Prostate gland (tissue), 2 donors: ENCODE data around the gene EFNA3. TPM values are rescaled to one million over a fixed set of nuclear protein-coding genes. Genes with fewer than 3 reads are reported as not detected.
A peak's percentile ranks its signal among the peaks of the same experiment; 100 is the strongest.

Source experiments
- DNase-seq: peaks from one replicate; pipeline ENCODE4 v3.0.0-alpha.2; 2019; ENCODE audit warnings: low spot score
- H3K27ac ChIP-seq, 2 donors: fragments of 200-600 bp; sonication (generic); 2 replicates each; pipeline ENCODE4 v1.5.1; 2017 to 2019
- H3K27me3 ChIP-seq: fragments of 200-600 bp; sonication (generic); replicated peaks from 2 replicates; pipeline ENCODE4 v1.5.1; 2019; ENCODE audit not compliant: insufficient read depth
- H3K36me3 ChIP-seq, 2 donors: fragments of 200-600 bp; sonication (generic); 1 replicate in 1 of 2; 2 replicates in 1 of 2; pipeline versions ENCODE4 v1.5.1 to v1.8.1; 2017 to 2019
- H3K4me1 ChIP-seq: fragments of 200-600 bp; sonication (generic); replicated peaks from 2 replicates; pipeline ENCODE4 v1.5.1; 2019
- H3K4me3 ChIP-seq, 2 donors: fragments of 200-600 bp; sonication (generic); 2 replicates each; pipeline ENCODE4 v1.5.1; 2017 to 2019
- H3K9me3 ChIP-seq: fragments of 200-600 bp; sonication (generic); 2 replicates; pipeline ENCODE4 v1.5.1; 2017
- POLR2A ChIP-seq: fragments of 450-650 bp; IDR thresholded peaks from one replicate; pipeline ENCODE4 v1.6.1; 2016; ENCODE audit warnings: antibody characterized with exemption, mild to moderate bottlenecking
- POLR2AphosphoS5 ChIP-seq: sonication (generic); formaldehyde crosslinking; IDR thresholded peaks from one replicate; pipeline ENCODE4 v1.6.1; 2017; ENCODE audit warnings: antibody characterized with exemption
- WGBS: methylation state at CpG from one replicate; pipeline ENCODE4 v1.1.5; 2018; 5-methylcytosine and 5-hydroxymethylcytosine counted together
- intact Hi-C: fragments of 100-400 bp; cut with DNase I; formaldehyde crosslinking; loops from one replicate; pipeline ENCODE4 v1.14.2; 2022
- total RNA-seq, 2 donors: library from RNA; depleted of rRNA; stranded (reverse); fragments of >200 nt; gene quantifications; one replicate each; pipeline ENCODE4 v1.1.0, GENCODE V29; 2016
- TF ChIP-seq, protein P1 (sequence below), 4 experiments: fragments of 200-600 bp in 2 of 4; fragments of 450-650 bp in 2 of 4; sonication (generic) in 2 of 4; IDR thresholded peaks; 1 replicate in 3 of 4; 2 replicates in 1 of 4; pipeline ENCODE4 v1.5.1; 2016 to 2019; ENCODE audit warnings: antibody characterized with exemption in 4 of 4, mild to moderate bottlenecking in 2 of 4, moderate library complexity in 2 of 4

The EFNA3 gene
- total RNA-seq, 2 donors from 2014 or later, result 5.9 to 8.4 TPM

DNA sequence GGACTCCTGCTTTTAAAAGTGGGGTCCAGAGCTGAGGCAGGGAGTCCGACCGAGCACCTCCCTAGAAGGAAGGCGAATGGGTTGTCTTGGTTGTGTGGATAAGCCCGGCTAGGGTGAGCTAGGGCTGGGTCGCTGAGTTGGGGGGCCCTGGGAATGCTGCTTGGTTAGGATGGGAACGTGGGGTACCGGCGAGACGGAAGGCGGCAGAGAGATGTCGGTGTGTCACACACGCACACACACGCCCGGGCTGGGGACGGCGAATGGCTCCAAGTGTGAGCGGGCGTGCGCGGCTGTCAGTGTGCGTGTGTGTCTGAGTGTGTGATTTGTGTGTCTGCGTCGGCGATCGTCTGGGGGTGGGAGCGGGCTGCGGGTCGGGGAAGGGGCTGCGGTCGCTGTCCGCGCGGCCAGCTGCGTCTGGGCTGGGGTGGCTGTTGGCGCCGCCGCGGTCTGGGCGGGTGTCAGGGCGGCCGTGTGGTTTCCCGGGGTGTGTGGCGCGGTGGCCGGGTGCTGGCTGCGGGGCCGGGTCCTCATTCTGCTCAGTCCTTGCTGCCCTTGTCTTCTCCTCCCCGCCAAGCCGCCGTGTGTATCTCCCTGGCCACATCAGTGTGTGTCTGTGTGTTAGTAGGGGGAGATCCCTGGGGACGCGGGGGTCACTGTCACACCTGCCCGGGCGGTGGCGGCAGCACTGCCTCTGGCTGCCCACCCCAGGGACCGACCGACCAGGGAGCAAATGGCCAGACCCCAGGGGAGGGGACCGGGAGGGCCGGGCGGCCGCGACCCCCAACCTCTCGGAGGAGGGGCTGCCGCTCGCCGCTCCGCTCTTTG is 1.1 kb downstream of the EFNA3 start:
- Histone ChIP-seq H3K27ac (peak overlapping the region in 1 of 2 donors; percentile 11), H3K36me3 (no peaks in the 10 kb centered on the region), H3K4me3 (peak overlapping the region; percentile 30 to 44), H3K9me3 (no peaks in the 10 kb centered on the region), H3K4me1 (peaks cover 48% of the 10 kb centered on the region), H3K27me3 (no peaks in the 10 kb centered on the region)
- DNase-seq, result no peak
- intact Hi-C loops, result no loop called here
- TF ChIP-seq, protein P1, sequence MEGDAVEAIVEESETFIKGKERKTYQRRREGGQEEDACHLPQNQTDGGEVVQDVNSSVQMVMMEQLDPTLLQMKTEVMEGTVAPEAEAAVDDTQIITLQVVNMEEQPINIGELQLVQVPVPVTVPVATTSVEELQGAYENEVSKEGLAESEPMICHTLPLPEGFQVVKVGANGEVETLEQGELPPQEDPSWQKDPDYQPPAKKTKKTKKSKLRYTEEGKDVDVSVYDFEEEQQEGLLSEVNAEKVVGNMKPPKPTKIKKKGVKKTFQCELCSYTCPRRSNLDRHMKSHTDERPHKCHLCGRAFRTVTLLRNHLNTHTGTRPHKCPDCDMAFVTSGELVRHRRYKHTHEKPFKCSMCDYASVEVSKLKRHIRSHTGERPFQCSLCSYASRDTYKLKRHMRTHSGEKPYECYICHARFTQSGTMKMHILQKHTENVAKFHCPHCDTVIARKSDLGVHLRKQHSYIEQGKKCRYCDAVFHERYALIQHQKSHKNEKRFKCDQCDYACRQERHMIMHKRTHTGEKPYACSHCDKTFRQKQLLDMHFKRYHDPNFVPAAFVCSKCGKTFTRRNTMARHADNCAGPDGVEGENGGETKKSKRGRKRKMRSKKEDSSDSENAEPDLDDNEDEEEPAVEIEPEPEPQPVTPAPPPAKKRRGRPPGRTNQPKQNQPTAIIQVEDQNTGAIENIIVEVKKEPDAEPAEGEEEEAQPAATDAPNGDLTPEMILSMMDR (IDR thresholded peaks at IDR 0.05), result no peak
- TF ChIP-seq POLR2AphosphoS5, result no peak
- TF ChIP-seq POLR2A, result no peak
- 0% methylated on average over 40 of the region's 67 CpGs for WGBS

DNA sequence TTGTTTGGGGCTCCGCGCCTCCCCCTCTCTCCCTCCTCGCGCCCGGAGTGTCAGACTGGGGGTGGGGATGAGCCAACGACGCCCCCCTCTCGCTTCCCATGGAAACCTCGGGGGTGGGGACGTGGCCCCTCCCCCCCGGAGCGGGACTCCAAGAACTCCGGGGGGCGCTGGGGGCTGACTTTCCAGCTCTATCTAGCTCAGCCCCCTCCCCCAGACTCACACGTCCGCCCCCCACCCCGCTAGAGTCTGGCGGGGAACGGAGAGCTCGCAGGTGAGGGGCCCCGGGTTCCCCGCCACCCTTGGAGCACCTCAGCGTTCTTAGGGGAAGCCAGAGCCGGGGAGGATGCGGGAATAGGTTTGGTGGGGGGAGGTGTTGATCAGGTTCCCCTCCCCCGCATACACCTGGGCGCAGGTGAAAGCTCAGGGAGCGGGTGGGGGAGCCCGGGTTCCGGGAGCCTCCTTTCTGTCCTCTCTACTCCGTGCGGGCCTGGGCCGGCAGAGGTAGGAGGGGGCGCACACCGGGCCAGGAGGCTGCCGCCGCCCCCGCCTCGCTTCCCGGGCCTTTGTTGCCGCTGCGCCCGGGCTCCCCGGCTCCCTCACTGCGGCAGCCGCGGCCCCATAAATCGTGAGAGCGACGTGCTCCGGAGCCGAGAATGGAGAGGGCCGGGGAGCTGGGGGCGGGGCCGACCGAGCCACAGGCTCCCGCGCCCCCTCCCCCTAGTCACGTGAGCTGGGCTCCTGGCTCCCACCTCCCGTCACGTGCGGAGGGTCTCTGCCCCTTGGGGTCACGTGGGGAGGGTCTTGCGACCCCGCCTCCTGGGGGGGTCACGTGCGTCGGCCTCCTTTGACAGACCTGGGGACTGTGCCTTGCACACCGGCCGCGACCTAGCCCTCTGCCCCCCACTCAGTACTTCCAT is 1.9 kb downstream of the EFNA3 start:
- no peaks in the 10 kb centered on the region for H3K27me3 ChIP-seq

DNA sequence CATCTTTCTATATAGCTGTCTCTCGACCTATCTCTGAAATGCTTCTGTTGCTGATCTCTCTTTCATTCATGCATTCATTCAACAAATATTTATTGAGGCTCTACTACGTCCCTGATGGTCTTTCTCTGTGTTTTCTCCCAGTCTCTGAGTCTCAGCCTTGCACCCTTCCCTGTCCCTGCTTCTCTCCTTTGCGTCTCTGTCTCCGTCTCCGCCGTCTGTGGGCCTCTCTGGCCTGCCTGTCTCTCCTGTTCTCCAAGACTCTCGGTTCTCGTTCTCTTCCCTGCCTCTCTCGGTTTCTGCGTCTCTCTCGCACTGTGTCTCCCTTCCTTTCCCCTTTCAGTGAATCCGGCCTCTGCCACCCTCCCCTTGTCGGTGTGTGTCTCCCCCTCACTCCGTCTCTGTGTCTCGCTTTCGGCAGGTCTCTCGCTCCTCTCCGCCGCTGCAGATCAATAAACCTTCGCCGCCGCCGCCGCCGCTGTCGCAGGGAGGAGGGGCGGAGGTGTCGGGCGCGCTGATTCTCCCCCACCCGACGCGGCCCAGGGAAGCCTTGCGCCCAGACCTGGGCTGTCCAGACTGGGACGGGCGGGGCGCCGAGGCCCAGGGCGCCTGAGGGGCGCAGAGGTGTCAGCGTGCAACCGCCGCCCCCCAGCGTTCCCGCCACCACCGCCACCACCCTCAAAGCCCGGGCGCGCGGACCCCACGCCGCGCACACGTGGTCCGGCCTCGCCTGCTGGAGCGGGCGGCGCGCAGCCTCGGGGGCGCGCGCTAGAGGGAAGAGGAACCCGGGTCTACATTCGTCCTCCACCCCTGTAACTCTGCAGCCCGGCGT is 3.0 kb downstream of the EFNA3 start:
- 6% methylated on average over 61 of the region's 68 CpGs for WGBS
- Histone ChIP-seq H3K27ac (no peak overlapping the region), H3K4me1 (peaks cover 48% of the 10 kb centered on the region), H3K9me3 (no peaks in the 10 kb centered on the region), H3K27me3 (no peaks in the 10 kb centered on the region), H3K36me3 (no peaks in the 10 kb centered on the region), H3K4me3 (peak overlapping the region in 1 of 2 donors; percentile 14)
- intact Hi-C loops, result no loop called here
- DNase-seq, result no peak
- TF ChIP-seq, protein P1 (IDR thresholded peaks at IDR 0.05), result no peak
- no peak for TF ChIP-seq POLR2A
- no peak for TF ChIP-seq POLR2AphosphoS5

More for the DNA sequence above, 1.9 kb downstream of the EFNA3 start:
- peaks cover 48% of the 10 kb centered on the region for H3K4me1 ChIP-seq
- H3K9me3 ChIP-seq, result no peaks in the 10 kb centered on the region
- no peak for DNase-seq
- H3K36me3 ChIP-seq, result no peaks in the 10 kb centered on the region
- peak overlapping the region; percentile 30 to 44 for H3K4me3 ChIP-seq
- TF ChIP-seq, protein P1 (IDR thresholded peaks at IDR 0.05), result no peak
- TF ChIP-seq POLR2A (no peak), POLR2AphosphoS5 (peak; percentile 7)
- intact Hi-C loops, result no loop called here
- peak overlapping the region in 1 of 2 donors; percentile 11 for H3K27ac ChIP-seq
- 2% methylated on average over 52 of the region's 71 CpGs for WGBS

DNA sequence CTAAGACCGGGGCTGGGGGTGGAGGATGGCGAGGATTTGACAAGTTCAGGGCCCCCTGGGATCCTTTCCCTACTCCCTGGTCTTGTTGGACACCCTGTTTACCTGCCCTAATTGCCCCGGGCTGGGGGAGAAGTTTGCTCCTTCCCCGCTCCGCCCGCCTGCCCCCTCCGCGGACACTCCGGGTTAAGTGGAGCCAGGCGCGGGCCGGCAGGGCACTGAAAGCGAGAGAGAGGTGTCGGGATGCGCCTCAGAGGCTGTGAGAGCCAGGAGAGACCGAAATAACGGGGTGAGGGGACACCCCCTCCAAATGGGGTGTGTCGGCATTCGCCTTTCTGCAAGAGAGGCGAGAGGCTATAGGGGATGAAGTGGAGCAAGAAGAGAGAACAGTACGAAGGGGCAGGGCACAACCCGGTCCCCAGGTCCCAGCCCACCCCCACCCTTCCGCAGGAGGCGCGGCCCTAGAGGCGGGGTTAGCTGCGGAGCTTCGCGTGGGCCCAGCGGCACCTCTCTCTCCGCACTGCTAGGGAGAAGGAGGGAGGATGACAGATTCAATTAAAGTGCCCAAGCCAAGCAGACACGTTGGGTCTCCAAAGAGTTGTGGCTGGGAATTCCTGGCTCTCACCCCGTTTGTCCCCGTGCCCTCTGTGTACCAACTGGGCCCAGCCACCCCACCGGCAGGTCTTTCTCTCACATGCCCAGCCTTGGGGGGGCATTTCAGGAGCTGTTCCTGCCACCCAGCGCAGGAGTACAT is 3.8 kb downstream of the EFNA3 start:
- peak overlapping the region in 1 of 2 donors; percentile 14 for H3K4me3 ChIP-seq
- H3K9me3 ChIP-seq, result no peaks in the 10 kb centered on the region
- intact Hi-C loops, result no loop called here
- H3K27me3 ChIP-seq, result no peaks in the 10 kb centered on the region
- no peak for TF ChIP-seq POLR2AphosphoS5
- TF ChIP-seq POLR2A, result no peak
- TF ChIP-seq, protein P1 (IDR thresholded peaks at IDR 0.05), result no peak
- DNase-seq, result no peak
- no peaks in the 10 kb centered on the region for H3K36me3 ChIP-seq
- 6% methylated on average over 36 of the region's 36 CpGs for WGBS
- H3K27ac ChIP-seq, result peak overlapping the region; percentile 35 to 91
- H3K4me1 ChIP-seq, result peaks cover 48% of the 10 kb centered on the region
